GM19328 (cell line): Measurements from ENCODE around the gene BBS2.
A peak's percentile ranks its signal among the peaks of the same experiment; 100 is the strongest.

Experiments used
- ATAC-seq: cut with Tn5 transposase; IDR thresholded peaks from one replicate; pipeline ENCODE4 v1.9.1; 2021; ENCODE audit warnings: mild to moderate bottlenecking, moderate library complexity; ENCODE audit not compliant: unreplicated experiment

Gene BBS2

GRCh38 chr16:56519459-56520250, at the start of gene BBS2:
Gene BBS2, minus strand, starts transcription at chr16:56520024. Its CDS starts 162 bp downstream, at chr16:56519862.
- ATAC-seq = peak; percentile 84

DNA sequence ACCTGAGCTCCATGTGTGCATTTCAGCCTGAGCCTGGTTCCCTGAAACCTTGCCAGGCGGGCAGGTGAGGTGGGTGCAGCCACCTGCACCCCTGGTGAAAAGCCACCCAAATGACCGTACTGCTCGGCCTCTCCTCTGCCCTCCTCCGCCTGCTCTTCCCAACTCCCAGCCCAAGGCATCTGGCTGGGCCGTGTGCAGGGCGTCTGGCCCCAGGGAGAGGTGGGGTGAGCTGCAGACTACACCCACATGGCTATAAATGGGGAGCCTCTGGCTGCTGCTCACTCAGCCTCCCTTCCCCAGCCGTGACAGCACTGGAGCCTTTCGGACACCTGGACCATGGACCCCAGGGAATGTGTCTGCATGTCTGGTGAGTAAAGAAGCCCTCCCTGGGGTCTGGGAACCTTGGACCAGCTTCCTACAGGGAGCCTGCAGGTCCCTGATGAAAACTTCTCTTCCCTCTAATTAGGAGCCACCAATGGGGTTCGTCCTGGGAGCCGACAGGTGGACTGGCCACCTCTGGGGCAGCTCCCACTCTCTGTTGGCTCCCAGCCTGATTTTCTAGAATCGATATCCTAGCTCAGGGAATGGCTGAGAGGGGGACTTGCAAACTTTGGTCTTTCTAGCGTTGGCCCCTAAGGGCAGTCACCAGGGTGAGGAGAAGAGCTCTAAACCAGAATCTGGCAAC, 45.1 kb upstream of the BBS2 start, which contains the start of gene MT4:
Gene MT4 (plus strand): TSS at position 281 of the 685 bp plus-strand sequence. CDS start 56 bp downstream, at position 337.
- no peak for ATAC-seq

- no peak for ATAC-seq
Observed at GRCh38 chr16:56561126-56561525, 41.3 kb upstream of the BBS2 start.

GRCh38 chr16:56560447-56560846, 40.6 kb upstream of the BBS2 start:
- ATAC-seq = no peak

GRCh38 chr16:56559109-56559508, 39.3 kb upstream of the BBS2 start:
- ATAC-seq = no peak

GRCh38 chr16:56558024-56558747, 38.4 kb upstream of the BBS2 start:
- ATAC-seq = no peak

GRCh38 chr16:56554441-56554840, 34.6 kb upstream of the BBS2 start:
- no peak for ATAC-seq

DNA sequence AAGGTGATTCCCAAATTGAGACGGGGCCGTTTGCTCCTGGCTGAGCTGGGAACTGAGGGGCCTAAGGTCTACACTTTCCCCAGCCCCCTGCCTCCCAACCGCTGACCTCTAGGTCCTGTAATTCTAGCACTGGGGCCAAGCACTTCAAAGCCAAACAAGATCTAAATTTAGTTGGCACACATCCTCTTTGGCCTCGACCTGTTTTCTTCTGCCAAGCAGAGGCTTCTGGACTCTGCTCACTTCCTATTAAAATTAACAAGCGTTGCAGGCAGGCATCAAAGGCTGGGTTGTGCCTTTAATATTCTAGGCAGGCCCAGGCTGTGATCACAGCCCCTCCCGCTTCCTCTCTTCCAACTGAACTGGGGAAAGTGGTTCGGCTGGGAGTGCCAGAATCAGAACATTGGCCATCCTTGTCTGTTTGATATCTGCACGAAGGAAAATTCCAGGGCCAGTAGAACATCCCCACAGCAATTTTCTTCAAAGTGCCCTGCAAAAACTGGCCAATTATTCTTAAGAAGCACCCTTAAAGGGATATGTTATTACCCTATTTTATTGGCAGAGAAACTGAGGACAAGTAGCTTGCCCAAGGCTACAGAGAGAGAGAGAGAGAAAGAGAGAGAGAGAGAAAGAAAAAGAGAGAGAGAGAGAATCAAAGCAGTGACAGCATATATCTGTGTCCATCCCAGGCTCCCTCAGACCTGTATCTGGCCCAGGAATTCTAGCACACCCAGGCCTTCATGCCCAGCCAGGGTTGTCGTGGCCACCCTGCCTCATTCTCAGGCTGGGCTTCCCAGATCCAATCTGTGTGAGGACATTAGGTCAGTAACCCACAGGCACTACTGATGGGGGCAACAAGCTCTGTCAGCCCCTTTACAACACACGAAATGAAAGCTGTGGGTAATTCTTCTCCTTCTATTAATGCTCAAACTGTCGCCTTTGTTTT, 32.2 kb upstream of the BBS2 start:
- no peak for ATAC-seq

- no peak for ATAC-seq
Observed at GRCh38 chr16:56549744-56550385, 30.0 kb upstream of the BBS2 start.

- no peak for ATAC-seq
Observed at GRCh38 chr16:56549161-56549560, 29.3 kb upstream of the BBS2 start.

DNA sequence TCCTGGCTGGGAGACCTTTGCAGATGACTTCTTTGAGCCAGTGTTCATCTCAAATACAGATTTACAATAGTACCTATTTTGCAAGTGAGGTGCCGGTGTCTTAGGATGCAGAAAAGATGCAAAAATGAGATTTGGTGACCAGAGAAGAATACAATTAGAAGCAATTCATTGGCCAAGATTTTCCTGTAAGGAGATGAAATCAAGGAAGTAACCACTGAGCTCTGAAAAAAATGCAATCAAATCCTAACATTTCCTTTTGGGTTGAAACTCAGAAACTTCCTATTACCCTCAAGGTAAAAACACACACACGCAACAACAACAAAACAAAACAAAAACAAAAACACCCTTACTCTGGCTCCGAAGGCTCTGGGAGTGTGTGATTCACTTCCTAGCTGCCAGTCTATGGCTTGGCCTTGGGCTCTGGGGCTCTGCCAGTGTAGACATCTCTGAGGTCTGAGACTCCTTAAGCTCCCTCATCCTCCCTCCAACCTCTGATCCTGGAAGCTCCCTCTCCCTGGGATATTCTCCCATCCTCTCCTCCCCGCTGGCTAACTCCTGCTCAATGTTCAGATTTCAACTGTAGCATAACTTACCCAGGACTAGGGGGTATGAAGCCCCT, 28.2 kb upstream of the BBS2 start:
- ATAC-seq = no peak

DNA sequence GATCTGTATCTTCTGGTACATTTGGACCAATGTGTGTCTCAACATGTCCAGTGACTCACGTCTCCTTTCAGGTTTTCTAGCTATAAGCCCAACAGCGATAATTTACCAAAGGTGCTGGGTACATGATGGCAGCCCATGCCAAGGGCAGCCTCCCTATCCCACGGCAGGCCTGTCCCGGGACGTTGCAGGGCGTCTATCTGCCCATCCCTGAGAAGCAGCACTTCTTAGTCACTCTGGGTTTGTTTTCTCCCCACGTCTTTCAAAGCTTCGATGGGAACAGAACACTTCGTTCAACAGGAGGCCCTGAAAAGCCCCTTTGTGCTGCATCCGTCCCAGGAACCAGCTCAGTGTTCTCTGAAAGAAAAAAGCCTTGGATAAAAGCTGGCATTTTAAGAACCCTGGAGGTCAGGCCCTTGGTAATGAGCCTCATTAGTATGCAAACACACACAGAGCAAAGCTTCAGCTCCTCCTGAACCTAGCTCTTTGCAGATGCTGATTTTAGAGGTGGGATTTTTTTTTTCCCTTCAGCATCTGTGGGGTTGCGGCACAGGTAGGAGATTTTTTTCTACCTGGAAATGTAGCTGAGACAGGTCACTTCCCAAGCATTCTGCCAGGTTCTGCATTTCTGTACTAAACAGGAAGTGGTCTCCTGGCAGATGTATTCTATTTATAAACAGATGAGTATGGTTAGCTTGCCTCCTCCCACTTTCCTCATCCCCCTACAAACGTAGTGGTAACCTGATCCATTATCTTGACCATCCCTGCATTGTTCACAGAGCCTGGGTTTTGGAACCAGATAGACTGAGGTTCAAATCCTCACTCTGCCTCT, 27.5 kb upstream of the BBS2 start:
- ATAC-seq = no peak

GRCh38 chr16:56542039-56542438, 22.2 kb upstream of the BBS2 start:
- ATAC-seq = no peak

DNA sequence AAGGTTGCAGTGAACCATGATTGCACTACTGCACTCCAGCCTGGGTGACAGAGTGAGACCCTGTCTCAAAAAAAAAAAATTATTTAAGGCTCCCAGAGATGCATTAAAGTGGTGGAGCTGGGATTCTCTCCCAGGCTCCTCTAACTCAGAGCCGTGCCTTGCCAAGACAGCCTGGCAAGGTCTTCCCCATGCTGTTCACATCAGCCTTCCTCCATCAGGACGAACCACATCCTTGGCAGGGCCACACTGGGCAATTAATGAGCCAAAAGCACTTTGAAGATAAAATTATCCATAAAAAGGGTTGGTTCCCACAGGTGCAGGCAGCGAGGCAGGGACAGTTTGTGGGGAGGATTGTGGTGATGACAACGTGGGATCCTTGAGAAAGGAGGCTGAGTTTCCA, 19.8 kb upstream of the BBS2 start:
- ATAC-seq = no peak

DNA sequence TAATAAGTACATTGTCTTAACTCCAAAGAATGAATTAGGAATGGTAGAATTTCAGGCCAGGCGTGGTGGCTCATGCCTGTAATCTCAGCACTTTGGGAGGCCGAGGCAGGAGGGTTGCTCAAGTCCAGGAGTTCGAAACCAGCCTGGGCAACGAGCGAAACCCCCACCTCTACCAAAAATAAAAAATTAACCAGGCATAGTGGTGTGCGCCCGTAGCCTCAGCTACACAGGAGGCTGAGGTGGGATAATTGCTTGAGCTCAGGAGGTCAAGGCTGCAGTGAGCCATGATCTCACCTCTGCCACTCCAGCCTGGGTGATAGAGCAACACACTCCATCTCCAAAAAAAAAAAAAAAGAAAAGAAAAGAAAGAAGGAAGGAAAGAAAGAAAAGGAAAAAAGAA, 18.5 kb upstream of the BBS2 start:
- no peak for ATAC-seq

GRCh38 chr16:56534847-56535383, 15.1 kb upstream of the BBS2 start:
- ATAC-seq = no peak

DNA sequence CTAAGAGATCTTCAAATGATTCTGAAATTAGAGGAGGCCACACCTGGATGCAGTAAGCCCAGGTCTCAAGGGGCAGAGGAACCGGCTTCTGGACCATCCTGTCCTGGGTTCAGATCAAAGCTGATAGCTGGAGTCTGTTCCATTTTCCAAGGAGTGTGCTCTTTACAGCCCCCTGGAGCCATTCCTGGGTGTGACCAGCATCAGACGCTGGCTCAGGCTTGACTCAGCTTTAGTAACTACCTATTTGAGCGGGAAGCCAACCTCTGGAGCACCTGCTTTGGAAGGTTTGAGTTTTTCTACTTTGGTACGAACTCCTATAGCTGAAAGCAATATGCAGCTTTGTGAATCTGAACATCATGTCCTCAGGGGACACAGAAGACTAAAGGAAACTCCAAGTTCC, 12.9 kb upstream of the BBS2 start:
- no peak for ATAC-seq

DNA sequence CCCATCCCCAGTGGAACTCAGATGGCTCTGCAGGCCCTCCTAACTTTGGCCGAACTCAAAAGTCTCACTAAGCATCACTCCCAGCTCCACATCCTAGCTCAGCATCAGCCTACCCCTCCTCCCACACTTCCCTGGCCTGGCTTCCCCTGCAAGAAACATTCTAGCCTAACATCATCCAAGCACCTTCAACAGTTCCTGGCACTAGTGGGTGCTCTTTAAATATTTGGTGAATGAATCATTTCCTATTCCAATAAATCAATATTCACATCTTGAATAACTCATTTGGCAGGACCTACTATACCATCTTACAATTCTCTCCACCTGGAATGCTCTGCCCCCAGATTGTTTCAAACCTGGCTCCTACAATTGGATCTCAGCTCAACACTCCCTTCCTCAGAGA, 11.0 kb upstream of the BBS2 start:
- no peak for ATAC-seq
